IPS-20b (cell line): ENCODE measurements around the gene LAG3.
"Not testable (repeated sequence)": the region's sequence is repeated elsewhere in the genome, so short reads cannot be mapped to it uniquely, and the experiment has no call there.

Experiments used
- H3K27ac ChIP-seq: one replicate; pipeline ENCODE4 v1.5.1; 2013; ENCODE audit warnings: low read length
- H3K27me3 ChIP-seq: 2 replicates; pipeline ENCODE4 v1.6.1; 2013; ENCODE audit warnings: mild to moderate bottlenecking, low read length, inconsistent platforms; ENCODE audit not compliant: insufficient read depth
- H3K36me3 ChIP-seq: 2 replicates; pipeline ENCODE4 v1.6.1; 2013; ENCODE audit warnings: low read depth, mild to moderate bottlenecking, inconsistent platforms, low read length, moderate library complexity; ENCODE audit not compliant: insufficient read depth
- H3K4me1 ChIP-seq: 2 replicates; pipeline ENCODE4 v1.6.1; 2013; ENCODE audit warnings: mild to moderate bottlenecking, control low read depth, inconsistent platforms, low read length, moderate library complexity; ENCODE audit not compliant: insufficient read depth
- H3K4me3 ChIP-seq: 2 replicates; pipeline ENCODE4 v1.5.1; 2013; ENCODE audit warnings: mild to moderate bottlenecking, low read length, inconsistent platforms
- H3K9ac ChIP-seq: 2 replicates; pipeline ENCODE4 v1.6.1; 2013; ENCODE audit warnings: low read depth, mild to moderate bottlenecking, inconsistent platforms, low read length, moderate library complexity
- H3K9me3 ChIP-seq: 2 replicates; pipeline ENCODE4 v1.6.1; 2013; ENCODE audit warnings: mild to moderate bottlenecking, low read depth, low read length, inconsistent platforms; ENCODE audit not compliant: insufficient read depth

Gene LAG3

DNA sequence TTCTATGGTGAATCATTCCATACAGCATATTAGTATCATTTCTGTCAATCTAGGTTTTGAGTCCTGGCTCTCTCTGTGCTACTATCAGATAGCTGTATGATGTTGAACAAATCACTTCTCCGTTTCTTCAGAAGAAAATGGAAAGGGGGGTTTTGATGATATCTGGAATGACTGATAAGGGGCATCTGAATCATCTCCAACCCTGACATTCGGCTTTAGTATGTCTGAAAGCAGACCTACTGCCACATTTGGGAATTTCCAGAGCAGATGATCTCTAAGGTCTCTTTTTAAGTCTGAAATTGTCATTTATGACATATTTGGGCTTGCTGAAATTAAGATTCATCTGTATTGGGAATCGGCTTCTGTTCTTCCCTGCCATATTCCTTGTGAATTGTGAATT, 29.5 kb upstream of the LAG3 start:
- H3K9me3 ChIP-seq = no peaks in the 10 kb centered on the region
- H3K36me3 ChIP-seq = peaks cover 25% of the 10 kb centered on the region
- H3K27me3 ChIP-seq = no peaks in the 10 kb centered on the region
- no peaks in the 10 kb centered on the region for H3K4me1 ChIP-seq
- no peak overlapping the region for H3K4me3 ChIP-seq
- H3K27ac ChIP-seq = no peak overlapping the region
- no peak overlapping the region for H3K9ac ChIP-seq

DNA sequence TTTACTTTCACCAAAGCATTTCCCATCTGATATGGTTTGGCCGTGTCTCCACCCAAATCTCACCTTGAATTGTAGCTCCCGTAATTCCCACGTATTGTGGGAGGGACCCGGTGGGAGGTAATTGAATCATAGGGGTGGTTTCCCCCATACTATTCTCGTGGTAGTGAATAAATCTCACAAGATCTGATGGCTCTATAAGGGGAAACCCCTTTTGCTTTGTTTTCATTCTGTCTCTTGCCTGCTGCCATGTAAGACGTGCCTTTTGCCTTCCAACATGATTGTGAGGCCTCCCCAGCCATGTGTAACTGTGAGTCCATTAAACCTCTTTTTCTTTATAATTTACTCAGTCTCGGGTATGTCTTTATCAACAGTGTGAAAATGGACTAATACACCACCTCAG, 29.0 kb upstream of the LAG3 start:
- H3K27ac ChIP-seq, H3K4me1 ChIP-seq, H3K9me3 ChIP-seq, H3K9ac ChIP-seq, H3K4me3 ChIP-seq, H3K27me3 ChIP-seq: not testable (repeated sequence)
- H3K36me3 ChIP-seq = peaks cover 29% of the 10 kb centered on the region

GRCh38 chr12:6745741-6746525, 26.4 kb upstream of the LAG3 start:
- Histone ChIP-seq H3K27ac (no peak overlapping the region), H3K9ac (no peak overlapping the region), H3K4me3 (no peak overlapping the region), H3K4me1 (no peaks in the 10 kb centered on the region), H3K9me3 (no peaks in the 10 kb centered on the region), H3K36me3 (peaks cover 56% of the 10 kb centered on the region), H3K27me3 (no peaks in the 10 kb centered on the region)

GRCh38 chr12:6747216-6747615, 25.1 kb upstream of the LAG3 start:
- Histone ChIP-seq H3K27me3 (no peaks in the 10 kb centered on the region), H3K36me3 (peaks cover 67% of the 10 kb centered on the region), H3K9ac (no peak overlapping the region), H3K4me1 (no peaks in the 10 kb centered on the region), H3K9me3 (no peaks in the 10 kb centered on the region), H3K27ac (no peak overlapping the region), H3K4me3 (no peak overlapping the region)

DNA sequence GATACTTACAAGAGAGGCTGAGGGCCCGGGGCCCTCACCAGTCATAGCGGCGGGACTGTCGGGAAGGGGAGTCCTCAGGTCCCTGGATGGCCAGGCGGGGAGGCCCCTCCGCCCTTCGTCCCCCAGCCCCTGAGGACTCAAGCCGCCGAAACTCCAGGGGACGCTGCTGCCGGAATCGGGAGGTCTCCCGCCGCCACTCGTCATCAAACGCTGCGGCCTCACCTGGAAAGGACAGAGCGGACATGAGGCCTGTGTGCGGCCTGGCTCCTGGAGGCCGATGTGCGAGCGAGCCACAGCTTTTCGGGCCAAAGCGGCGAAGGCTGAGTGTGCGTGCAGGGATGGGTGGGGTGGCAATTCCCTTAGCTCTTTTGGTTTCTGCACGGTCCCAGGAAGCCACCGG, 23.6 kb upstream of the LAG3 start:
- no peaks in the 10 kb centered on the region for H3K27me3 ChIP-seq
- H3K27ac ChIP-seq = no peak overlapping the region
- H3K9me3 ChIP-seq = no peaks in the 10 kb centered on the region
- no peak overlapping the region for H3K9ac ChIP-seq
- no peak overlapping the region for H3K4me3 ChIP-seq
- H3K4me1 ChIP-seq = peaks cover 1% of the 10 kb centered on the region; the same call in 1 of the 2 replicates
- peaks cover 67% of the 10 kb centered on the region for H3K36me3 ChIP-seq

GRCh38 chr12:6750506-6750905, 21.8 kb upstream of the LAG3 start:
- no peak overlapping the region for H3K27ac ChIP-seq
- no peaks in the 10 kb centered on the region for H3K27me3 ChIP-seq
- H3K4me3 ChIP-seq = no peak overlapping the region
- no peaks in the 10 kb centered on the region for H3K9me3 ChIP-seq
- H3K36me3 ChIP-seq = peaks cover 65% of the 10 kb centered on the region
- H3K4me1 ChIP-seq = peaks cover 7% of the 10 kb centered on the region; the same call in 1 of the 2 replicates
- no peak overlapping the region for H3K9ac ChIP-seq

DNA sequence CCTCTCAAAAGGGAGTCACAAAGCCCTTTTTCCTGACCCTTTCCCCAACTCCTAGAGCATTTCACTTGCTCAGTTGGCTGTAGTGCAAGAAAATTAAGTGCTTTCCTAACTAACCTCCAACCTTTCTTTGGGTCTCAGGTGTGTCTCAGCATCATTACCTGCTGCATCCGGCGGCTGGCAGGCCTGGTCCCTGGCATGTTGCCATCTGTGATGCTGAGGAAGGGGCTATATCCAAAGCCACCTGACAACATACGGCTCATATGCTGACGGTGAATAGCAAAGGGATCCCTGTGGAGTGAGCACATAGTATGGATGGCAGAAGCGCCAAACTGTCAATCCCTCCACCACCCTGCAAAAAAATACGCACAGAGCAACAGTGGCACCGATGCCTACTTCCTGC, 20.6 kb upstream of the LAG3 start:
- Histone ChIP-seq H3K4me3 (peak overlapping the region; percentile 86), H3K27ac (no peak overlapping the region), H3K36me3 (peaks cover 53% of the 10 kb centered on the region), H3K9ac (peak overlapping the region; percentile 93; the same call in 1 of the 2 replicates), H3K4me1 (peaks cover 7% of the 10 kb centered on the region; the same call in 1 of the 2 replicates), H3K9me3 (no peaks in the 10 kb centered on the region), H3K27me3 (no peaks in the 10 kb centered on the region)

DNA sequence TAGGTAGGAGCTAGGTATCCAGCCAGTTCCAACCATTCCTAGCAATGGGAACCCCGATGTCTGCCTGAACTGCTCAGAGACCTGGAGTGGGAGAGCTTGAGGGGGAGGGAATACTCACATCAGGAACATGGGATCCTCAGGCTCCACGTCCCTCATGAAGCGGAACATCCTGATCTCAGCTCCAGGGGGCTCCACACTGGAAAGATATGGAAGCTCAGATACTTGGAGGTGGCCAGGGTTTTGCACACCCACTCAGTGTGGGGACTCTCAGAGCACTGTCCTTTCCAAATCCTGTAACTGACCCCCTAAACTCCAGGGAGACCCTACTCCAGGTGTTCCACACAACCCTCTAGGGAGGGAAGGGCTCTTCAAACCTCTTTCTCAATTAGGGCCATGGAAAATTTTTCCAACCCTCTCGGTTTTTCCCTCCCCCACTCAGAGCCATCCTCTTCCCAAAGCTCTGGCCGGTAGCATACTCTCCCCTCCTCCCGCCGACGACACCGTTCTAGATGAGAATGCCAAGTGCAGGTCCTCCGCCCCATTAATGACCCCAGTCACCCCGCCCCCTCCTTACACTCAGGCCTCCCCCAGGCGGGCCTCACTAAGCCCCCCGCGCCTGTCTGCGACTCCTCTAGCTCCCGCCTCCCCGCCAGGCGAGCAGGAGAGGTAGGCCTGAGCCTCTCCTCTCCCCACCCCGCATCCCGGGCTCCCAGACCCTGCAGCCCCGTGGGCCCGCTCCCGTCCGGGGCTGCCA, 20.0 kb upstream of the LAG3 start:
- H3K4me1 ChIP-seq = peaks cover 7% of the 10 kb centered on the region; the same call in 1 of the 2 replicates
- H3K9me3 ChIP-seq = no peaks in the 10 kb centered on the region
- peak overlapping the region; percentile 90 for H3K27ac ChIP-seq
- H3K4me3 ChIP-seq = peak overlapping the region; percentile 86
- peak overlapping the region; percentile 93 for H3K9ac ChIP-seq
- no peaks in the 10 kb centered on the region for H3K27me3 ChIP-seq
- peaks cover 47% of the 10 kb centered on the region for H3K36me3 ChIP-seq

- Histone ChIP-seq H3K27me3 (no peaks in the 10 kb centered on the region), H3K4me1 (peaks cover 7% of the 10 kb centered on the region; the same call in 1 of the 2 replicates), H3K4me3 (peak within 1 kb of the TSS; percentile 86), H3K36me3 (peaks cover 39% of the 10 kb centered on the region), H3K9ac (peak within 1 kb of the TSS; percentile 93), H3K27ac (peak within 1 kb of the TSS; percentile 90), H3K9me3 (no peaks in the 10 kb centered on the region)
These were observed 19.2 kb upstream of the LAG3 start, which contains the start of gene MLF2 for GRCh38 chr12:6752921-6753771. MLF2 (minus strand) TSS chr12:6753141; CDS start chr12:6752334, 807 bp downstream.

GRCh38 chr12:6753772-6754356, 18.5 kb upstream of the LAG3 start:
- Histone ChIP-seq H3K9me3 (no peaks in the 10 kb centered on the region), H3K4me1 (peaks cover 7% of the 10 kb centered on the region; the same call in 1 of the 2 replicates), H3K9ac (peak overlapping the region; percentile 93; the same call in 1 of the 2 replicates), H3K27ac (no peak overlapping the region), H3K27me3 (no peaks in the 10 kb centered on the region), H3K36me3 (peaks cover 32% of the 10 kb centered on the region), H3K4me3 (peak overlapping the region; percentile 44; the same call in 1 of the 2 replicates)

DNA sequence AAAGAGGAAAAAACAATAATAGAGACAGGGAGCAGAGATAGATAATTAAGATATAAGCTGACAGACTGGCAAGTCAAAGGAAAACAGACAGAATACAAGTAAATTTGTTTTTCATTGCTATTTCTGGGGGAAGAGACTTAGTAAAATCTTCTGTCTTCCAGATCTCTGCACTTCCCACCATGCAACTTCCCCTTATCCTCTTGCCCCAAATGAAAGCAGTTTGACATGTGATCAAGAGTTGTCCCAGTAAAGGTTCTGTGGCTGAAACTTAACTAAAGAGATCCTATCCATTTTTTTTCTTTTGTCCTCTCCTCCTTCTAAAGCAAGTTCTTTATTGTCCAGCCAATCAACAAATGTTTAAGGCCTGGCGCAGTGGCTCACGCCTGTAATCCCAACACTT, 17.9 kb upstream of the LAG3 start:
- Histone ChIP-seq H3K27ac (no peak overlapping the region), H3K27me3 (no peaks in the 10 kb centered on the region), H3K9ac (peak overlapping the region; percentile 93; the same call in 1 of the 2 replicates), H3K36me3 (peaks cover 27% of the 10 kb centered on the region), H3K9me3 (no peaks in the 10 kb centered on the region), H3K4me3 (no peak overlapping the region), H3K4me1 (peaks cover 7% of the 10 kb centered on the region; the same call in 1 of the 2 replicates)
